ENCODE results near the gene TWF1.

DNA sequence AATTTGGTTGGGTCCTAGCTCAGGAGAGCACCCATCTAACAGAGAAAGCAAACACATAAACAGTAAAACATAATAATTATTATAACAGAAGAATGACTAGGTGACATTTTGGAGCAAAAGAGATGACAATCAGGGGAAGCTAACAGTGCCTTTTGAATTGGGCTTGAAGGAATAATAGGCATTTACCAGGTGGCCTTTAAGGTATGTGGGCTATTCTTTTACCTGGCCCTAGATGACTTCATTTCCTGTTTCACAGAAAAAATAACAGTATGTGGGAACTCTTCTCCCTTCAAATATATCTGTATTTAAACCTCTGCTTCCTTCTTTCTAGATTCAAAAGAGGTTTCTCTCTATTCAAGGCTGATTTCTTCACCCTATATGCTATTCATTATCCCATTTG lies 43.5 kb downstream of the TWF1 start:
- TF ChIP-seq, protein P1, sequence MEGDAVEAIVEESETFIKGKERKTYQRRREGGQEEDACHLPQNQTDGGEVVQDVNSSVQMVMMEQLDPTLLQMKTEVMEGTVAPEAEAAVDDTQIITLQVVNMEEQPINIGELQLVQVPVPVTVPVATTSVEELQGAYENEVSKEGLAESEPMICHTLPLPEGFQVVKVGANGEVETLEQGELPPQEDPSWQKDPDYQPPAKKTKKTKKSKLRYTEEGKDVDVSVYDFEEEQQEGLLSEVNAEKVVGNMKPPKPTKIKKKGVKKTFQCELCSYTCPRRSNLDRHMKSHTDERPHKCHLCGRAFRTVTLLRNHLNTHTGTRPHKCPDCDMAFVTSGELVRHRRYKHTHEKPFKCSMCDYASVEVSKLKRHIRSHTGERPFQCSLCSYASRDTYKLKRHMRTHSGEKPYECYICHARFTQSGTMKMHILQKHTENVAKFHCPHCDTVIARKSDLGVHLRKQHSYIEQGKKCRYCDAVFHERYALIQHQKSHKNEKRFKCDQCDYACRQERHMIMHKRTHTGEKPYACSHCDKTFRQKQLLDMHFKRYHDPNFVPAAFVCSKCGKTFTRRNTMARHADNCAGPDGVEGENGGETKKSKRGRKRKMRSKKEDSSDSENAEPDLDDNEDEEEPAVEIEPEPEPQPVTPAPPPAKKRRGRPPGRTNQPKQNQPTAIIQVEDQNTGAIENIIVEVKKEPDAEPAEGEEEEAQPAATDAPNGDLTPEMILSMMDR (conservative IDR thresholded peaks at IDR 0.05; ENCODE audit: low read depth, low read length), result no peak
- no peak for TF ChIP-seq EZH2 (IDR thresholded peaks at IDR 0.05; ENCODE audit: borderline replicate concordance, low read depth, low read length, poor library complexity, severe bottlenecking)
